ENCODE results near the gene TRIM2. TPM values are rescaled to one million over a fixed set of nuclear protein-coding genes. Genes with fewer than 3 reads are reported as not detected.

The TRIM2 gene
- total and polyA plus RNA-seq, 2 experiments from 2014 or later = 22.0 to 61.5 TPM

DNA sequence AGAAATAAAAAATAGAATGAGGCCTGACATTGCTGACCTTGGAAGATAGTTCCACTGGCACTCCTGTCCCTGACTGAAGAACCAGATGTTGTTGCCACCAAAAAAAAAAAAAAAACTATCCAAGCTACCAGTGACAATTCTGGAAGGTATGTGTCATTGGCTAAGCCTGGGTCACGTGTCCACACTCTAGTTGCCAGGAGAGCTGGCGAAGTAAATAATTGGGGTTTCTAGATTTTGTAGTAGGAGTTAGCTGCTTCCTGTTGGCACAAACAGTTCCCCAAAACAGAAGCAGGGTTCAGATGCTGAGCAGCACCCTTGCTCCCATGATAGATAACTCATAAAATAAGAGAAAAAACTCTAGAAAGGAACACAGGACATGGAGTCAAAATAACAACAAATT lies 160.8 kb downstream of the TRIM2 start:
- Histone ChIP-seq H3F3A (replicated peaks; ENCODE audit: low read depth) (no peaks in the 10 kb centered on the region), H3K27ac (ENCODE audit: low read depth) (no peak overlapping the region), H3K4me2 (no peak overlapping the region), H2AFZ (no peak overlapping the region), H3K9me2 (ENCODE audit: insufficient read depth) (no peaks in the 10 kb centered on the region), H3K79me2 (replicated peaks; ENCODE audit: insufficient read depth) (no peaks in the 10 kb centered on the region), H3K36me3 (ENCODE audit: insufficient read depth) (0 out of 2 replicates have a peak, but pooled peaks cover 3% of the 10 kb centered on the region), H3K4me1 (ENCODE audit: insufficient read depth) (no peaks in the 10 kb centered on the region), H3K27me3 (ENCODE audit: insufficient read depth) (no peaks in the 10 kb centered on the region), H3K4me3 (no peak overlapping the region), H4K20me1 (replicated peaks; ENCODE audit: insufficient read depth) (no peaks in the 10 kb centered on the region)
- no peaks in the 10 kb centered on the region for H3K9me3 Mint-ChIP-seq
- TF ChIP-seq REST (IDR thresholded peaks at IDR 0.05; ENCODE audit: unreplicated experiment) (no peak), JUNB (IDR thresholded peaks at IDR 0.05; ENCODE audit: unreplicated experiment) (no peak)
- TF ChIP-seq, protein P1, sequence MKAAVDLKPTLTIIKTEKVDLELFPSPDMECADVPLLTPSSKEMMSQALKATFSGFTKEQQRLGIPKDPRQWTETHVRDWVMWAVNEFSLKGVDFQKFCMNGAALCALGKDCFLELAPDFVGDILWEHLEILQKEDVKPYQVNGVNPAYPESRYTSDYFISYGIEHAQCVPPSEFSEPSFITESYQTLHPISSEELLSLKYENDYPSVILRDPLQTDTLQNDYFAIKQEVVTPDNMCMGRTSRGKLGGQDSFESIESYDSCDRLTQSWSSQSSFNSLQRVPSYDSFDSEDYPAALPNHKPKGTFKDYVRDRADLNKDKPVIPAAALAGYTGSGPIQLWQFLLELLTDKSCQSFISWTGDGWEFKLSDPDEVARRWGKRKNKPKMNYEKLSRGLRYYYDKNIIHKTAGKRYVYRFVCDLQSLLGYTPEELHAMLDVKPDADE (IDR thresholded peaks at IDR 0.05) = no peak
- H3K27ac Mint-ChIP-seq = no peak overlapping the region
- no peaks in the 10 kb centered on the region; the same call in 2 of the 3 replicates for H3K4me1 Mint-ChIP-seq
- peaks cover 39% of the 10 kb centered on the region for H3K36me3 Mint-ChIP-seq (ENCODE audit: low read depth)
- no peak for DNase-seq (ENCODE audit: low spot score)
- H3K4me3 Mint-ChIP-seq = no peak overlapping the region
- H3K27me3 Mint-ChIP-seq (ENCODE audit: insufficient read depth, low read depth, poor library complexity) = peaks cover 2% of the 10 kb centered on the region
- ATAC-seq = no peak

- H3K4me3 Mint-ChIP-seq = no peak overlapping the region
- no peaks in the 10 kb centered on the region for H4K20me1 ChIP-seq (replicated peaks; ENCODE audit: insufficient read depth)
- peaks cover 44% of the 10 kb centered on the region for H3K36me3 Mint-ChIP-seq (ENCODE audit: low read depth)
- H3K36me3 ChIP-seq (ENCODE audit: insufficient read depth) = peaks cover 2% of the 10 kb centered on the region; the same call in 1 of the 2 replicates
- H3K27me3 ChIP-seq (ENCODE audit: insufficient read depth) = no peaks in the 10 kb centered on the region
- no peaks in the 10 kb centered on the region; the same call in 2 of the 3 replicates for H3K4me1 Mint-ChIP-seq
- H3K4me1 ChIP-seq (ENCODE audit: insufficient read depth) = no peaks in the 10 kb centered on the region
- DNase-seq (ENCODE audit: low spot score) = no peak
- H2AFZ ChIP-seq = no peak overlapping the region
- H3K27ac Mint-ChIP-seq = no peak overlapping the region
- no peaks in the 10 kb centered on the region for H3F3A ChIP-seq (replicated peaks; ENCODE audit: low read depth)
- H3K27ac ChIP-seq (ENCODE audit: low read depth) = no peak overlapping the region
- no peaks in the 10 kb centered on the region for H3K79me2 ChIP-seq (replicated peaks; ENCODE audit: insufficient read depth)
- H3K9me3 Mint-ChIP-seq = no peaks in the 10 kb centered on the region
- no peaks in the 10 kb centered on the region for H3K9me2 ChIP-seq (ENCODE audit: insufficient read depth)
- no peak overlapping the region for H3K4me3 ChIP-seq
- ATAC-seq = no peak
- H3K4me2 ChIP-seq = no peak overlapping the region
- peaks cover 2% of the 10 kb centered on the region for H3K27me3 Mint-ChIP-seq (ENCODE audit: insufficient read depth, low read depth, poor library complexity)
- TF ChIP-seq, protein P2, sequence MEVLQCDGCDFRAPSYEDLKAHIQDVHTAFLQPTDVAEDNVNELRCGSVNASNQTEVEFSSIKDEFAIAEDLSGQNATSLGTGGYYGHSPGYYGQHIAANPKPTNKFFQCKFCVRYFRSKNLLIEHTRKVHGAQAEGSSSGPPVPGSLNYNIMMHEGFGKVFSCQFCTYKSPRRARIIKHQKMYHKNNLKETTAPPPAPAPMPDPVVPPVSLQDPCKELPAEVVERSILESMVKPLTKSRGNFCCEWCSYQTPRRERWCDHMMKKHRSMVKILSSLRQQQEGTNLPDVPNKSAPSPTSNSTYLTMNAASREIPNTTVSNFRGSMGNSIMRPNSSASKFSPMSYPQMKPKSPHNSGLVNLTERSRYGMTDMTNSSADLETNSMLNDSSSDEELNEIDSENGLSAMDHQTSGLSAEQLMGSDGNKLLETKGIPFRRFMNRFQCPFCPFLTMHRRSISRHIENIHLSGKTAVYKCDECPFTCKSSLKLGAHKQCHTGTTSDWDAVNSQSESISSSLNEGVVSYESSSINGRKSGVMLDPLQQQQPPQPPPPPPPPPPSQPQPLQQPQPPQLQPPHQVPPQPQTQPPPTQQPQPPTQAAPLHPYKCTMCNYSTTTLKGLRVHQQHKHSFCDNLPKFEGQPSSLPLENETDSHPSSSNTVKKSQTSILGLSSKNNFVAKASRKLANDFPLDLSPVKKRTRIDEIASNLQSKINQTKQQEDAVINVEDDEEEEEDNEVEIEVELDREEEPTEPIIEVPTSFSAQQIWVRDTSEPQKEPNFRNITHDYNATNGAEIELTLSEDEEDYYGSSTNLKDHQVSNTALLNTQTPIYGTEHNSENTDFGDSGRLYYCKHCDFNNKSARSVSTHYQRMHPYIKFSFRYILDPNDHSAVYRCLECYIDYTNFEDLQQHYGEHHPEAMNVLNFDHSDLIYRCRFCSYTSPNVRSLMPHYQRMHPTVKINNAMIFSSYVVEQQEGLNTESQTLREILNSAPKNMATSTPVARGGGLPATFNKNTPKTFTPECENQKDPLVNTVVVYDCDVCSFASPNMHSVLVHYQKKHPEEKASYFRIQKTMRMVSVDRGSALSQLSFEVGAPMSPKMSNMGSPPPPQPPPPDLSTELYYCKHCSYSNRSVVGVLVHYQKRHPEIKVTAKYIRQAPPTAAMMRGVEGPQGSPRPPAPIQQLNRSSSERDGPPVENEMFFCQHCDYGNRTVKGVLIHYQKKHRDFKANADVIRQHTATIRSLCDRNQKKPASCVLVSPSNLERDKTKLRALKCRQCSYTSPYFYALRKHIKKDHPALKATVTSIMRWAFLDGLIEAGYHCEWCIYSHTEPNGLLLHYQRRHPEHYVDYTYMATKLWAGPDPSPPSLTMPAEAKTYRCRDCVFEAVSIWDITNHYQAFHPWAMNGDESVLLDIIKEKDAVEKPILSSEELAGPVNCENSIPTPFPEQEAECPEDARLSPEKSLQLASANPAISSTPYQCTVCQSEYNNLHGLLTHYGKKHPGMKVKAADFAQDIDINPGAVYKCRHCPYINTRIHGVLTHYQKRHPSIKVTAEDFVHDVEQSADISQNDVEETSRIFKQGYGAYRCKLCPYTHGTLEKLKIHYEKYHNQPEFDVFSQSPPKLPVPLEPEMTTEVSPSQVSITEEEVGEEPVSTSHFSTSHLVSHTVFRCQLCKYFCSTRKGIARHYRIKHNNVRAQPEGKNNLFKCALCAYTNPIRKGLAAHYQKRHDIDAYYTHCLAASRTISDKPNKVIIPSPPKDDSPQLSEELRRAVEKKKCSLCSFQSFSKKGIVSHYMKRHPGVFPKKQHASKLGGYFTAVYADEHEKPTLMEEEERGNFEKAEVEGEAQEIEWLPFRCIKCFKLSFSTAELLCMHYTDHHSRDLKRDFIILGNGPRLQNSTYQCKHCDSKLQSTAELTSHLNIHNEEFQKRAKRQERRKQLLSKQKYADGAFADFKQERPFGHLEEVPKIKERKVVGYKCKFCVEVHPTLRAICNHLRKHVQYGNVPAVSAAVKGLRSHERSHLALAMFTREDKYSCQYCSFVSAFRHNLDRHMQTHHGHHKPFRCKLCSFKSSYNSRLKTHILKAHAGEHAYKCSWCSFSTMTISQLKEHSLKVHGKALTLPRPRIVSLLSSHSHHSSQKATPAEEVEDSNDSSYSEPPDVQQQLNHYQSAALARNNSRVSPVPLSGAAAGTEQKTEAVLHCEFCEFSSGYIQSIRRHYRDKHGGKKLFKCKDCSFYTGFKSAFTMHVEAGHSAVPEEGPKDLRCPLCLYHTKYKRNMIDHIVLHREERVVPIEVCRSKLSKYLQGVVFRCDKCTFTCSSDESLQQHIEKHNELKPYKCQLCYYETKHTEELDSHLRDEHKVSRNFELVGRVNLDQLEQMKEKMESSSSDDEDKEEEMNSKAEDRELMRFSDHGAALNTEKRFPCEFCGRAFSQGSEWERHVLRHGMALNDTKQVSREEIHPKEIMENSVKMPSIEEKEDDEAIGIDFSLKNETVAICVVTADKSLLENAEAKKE (CRISPR knock-in tag; IDR thresholded peaks at IDR 0.05) = no peak
- TF ChIP-seq CREB1 (CRISPR knock-in tag; IDR thresholded peaks at IDR 0.05; ENCODE audit: low read depth) = no peak
- TF ChIP-seq ZNF331 (CRISPR knock-in tag; IDR thresholded peaks at IDR 0.05; ENCODE audit: low read depth) = no peak
- TF ChIP-seq EZH2phosphoT487 (IDR thresholded peaks at IDR 0.05; ENCODE audit: unreplicated experiment) = no peak
- TF ChIP-seq ZNF114 (CRISPR knock-in tag; IDR thresholded peaks at IDR 0.05) = no peak
- no peak for TF ChIP-seq POLR2AphosphoS5 (IDR thresholded peaks at IDR 0.05; ENCODE audit: low read depth)
- TF ChIP-seq, protein P3, sequence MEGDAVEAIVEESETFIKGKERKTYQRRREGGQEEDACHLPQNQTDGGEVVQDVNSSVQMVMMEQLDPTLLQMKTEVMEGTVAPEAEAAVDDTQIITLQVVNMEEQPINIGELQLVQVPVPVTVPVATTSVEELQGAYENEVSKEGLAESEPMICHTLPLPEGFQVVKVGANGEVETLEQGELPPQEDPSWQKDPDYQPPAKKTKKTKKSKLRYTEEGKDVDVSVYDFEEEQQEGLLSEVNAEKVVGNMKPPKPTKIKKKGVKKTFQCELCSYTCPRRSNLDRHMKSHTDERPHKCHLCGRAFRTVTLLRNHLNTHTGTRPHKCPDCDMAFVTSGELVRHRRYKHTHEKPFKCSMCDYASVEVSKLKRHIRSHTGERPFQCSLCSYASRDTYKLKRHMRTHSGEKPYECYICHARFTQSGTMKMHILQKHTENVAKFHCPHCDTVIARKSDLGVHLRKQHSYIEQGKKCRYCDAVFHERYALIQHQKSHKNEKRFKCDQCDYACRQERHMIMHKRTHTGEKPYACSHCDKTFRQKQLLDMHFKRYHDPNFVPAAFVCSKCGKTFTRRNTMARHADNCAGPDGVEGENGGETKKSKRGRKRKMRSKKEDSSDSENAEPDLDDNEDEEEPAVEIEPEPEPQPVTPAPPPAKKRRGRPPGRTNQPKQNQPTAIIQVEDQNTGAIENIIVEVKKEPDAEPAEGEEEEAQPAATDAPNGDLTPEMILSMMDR (conservative IDR thresholded peaks at IDR 0.05; ENCODE audit: low read depth in 2 of 2) = no peak
These were observed 162.2 kb downstream of the TRIM2 start for GRCh38 chr4:153366486-153366885.
